ENCODE measurements around the gene SEM1. TPM values are rescaled to one million over a fixed set of nuclear protein-coding genes. Genes with fewer than 3 reads are reported as not detected.
"Not testable (repeated sequence)": the region's sequence is repeated elsewhere in the genome, so short reads cannot be mapped to it uniquely, and the experiment has no call there.

SEM1 gene
- total RNA-seq, 1 donor from 2014 or later = 41.5 TPM

- H3K4me1 Mint-ChIP-seq = no peaks in the 10 kb centered on the region
- peaks cover 5% of the 10 kb centered on the region for H3K9me3 Mint-ChIP-seq
- intact Hi-C loops (cut with micrococcal nuclease) = no loop called here
- no peak overlapping the region for H3K4me3 Mint-ChIP-seq
- peaks cover 43% of the 10 kb centered on the region for H3K27me3 Mint-ChIP-seq
- H3K36me3 Mint-ChIP-seq (ENCODE audit: low read depth) = no peaks in the 10 kb centered on the region
- DNase-seq = no peak
- H3K27ac Mint-ChIP-seq = no peak overlapping the region
Observed at GRCh38 chr7:96720843-96721242, 11.2 kb upstream of the SEM1 start.

GRCh38 chr7:96719164-96719563 is 9.5 kb upstream of the SEM1 start:
- H3K4me3 Mint-ChIP-seq = no peak overlapping the region
- no peak for DNase-seq
- H3K27me3 Mint-ChIP-seq = peaks cover 42% of the 10 kb centered on the region
- H3K27ac Mint-ChIP-seq = no peak overlapping the region
- peaks cover 5% of the 10 kb centered on the region for H3K9me3 Mint-ChIP-seq
- H3K4me1 Mint-ChIP-seq = no peaks in the 10 kb centered on the region
- H3K36me3 Mint-ChIP-seq (ENCODE audit: low read depth) = no peaks in the 10 kb centered on the region
- intact Hi-C loops (cut with micrococcal nuclease) = no loop called here

- Mint-ChIP-seq H3K27ac (no peak overlapping the region), H3K4me1 (no peaks in the 10 kb centered on the region), H3K4me3 (no peak overlapping the region), H3K27me3 (peaks cover 41% of the 10 kb centered on the region), H3K9me3 (peaks cover 5% of the 10 kb centered on the region), H3K36me3 (ENCODE audit: low read depth) (no peaks in the 10 kb centered on the region)
- DNase-seq = no peak
- intact Hi-C loops (cut with micrococcal nuclease) = no loop called here
Observed at GRCh38 chr7:96718107-96719003, 8.7 kb upstream of the SEM1 start.

GRCh38 chr7:96713037-96713436 is 3.4 kb upstream of the SEM1 start:
- DNase-seq = no peak
- Mint-ChIP-seq H3K36me3 (ENCODE audit: low read depth) (peaks cover 6% of the 10 kb centered on the region), H3K4me1 (peaks cover 5% of the 10 kb centered on the region), H3K27me3 (peaks cover 19% of the 10 kb centered on the region), H3K9me3 (peaks cover 18% of the 10 kb centered on the region), H3K4me3 (no peak overlapping the region), H3K27ac (no peak overlapping the region)
- intact Hi-C loops (cut with micrococcal nuclease) = no loop called here

- intact Hi-C loops (cut with micrococcal nuclease) = no loop called here
- Mint-ChIP-seq H3K9me3 (peaks cover 13% of the 10 kb centered on the region), H3K4me1 (peaks cover 16% of the 10 kb centered on the region), H3K4me3 (no peak overlapping the region), H3K36me3 (ENCODE audit: low read depth) (peaks cover 21% of the 10 kb centered on the region), H3K27me3 (peaks cover 3% of the 10 kb centered on the region), H3K27ac (no peak overlapping the region)
- DNase-seq = no peak
Observed at GRCh38 chr7:96710544-96710943, 898 bp upstream of the SEM1 start.

- peaks cover 27% of the 10 kb centered on the region for H3K36me3 Mint-ChIP-seq (ENCODE audit: low read depth)
- H3K4me3 Mint-ChIP-seq = peak overlapping the region; percentile 95
- no peak for DNase-seq
- H3K4me1 Mint-ChIP-seq = peaks cover 22% of the 10 kb centered on the region
- peaks cover 13% of the 10 kb centered on the region for H3K9me3 Mint-ChIP-seq
- peaks cover 1% of the 10 kb centered on the region for H3K27me3 Mint-ChIP-seq
- peak overlapping the region; percentile 97 for H3K27ac Mint-ChIP-seq
- intact Hi-C loops (cut with micrococcal nuclease) = loop anchor here (5.0 to 10.0 kb wide), 4 partner anchors 128 to 632 kb away; partner anchors contain the start of gene SLC25A13
Observed at GRCh38 chr7:96708872-96709271, 774 bp downstream of the SEM1 start.

GRCh38 chr7:96707901-96708774 is 1.5 kb downstream of the SEM1 start:
- Mint-ChIP-seq H3K27me3 (no peaks in the 10 kb centered on the region), H3K4me3 (peak overlapping the region; percentile 95), H3K9me3 (peaks cover 13% of the 10 kb centered on the region), H3K36me3 (ENCODE audit: low read depth) (peaks cover 27% of the 10 kb centered on the region), H3K27ac (no peak overlapping the region), H3K4me1 (peaks cover 24% of the 10 kb centered on the region)
- no peak for DNase-seq
- intact Hi-C loops (cut with micrococcal nuclease) = loop anchor here (5.0 to 10.0 kb wide), 4 partner anchors 129 to 631 kb away; partner anchors contain the start of gene SLC25A13

- Mint-ChIP-seq H3K27ac (no peak overlapping the region), H3K4me3 (no peak overlapping the region), H3K9me3 (no peaks in the 10 kb centered on the region), H3K36me3 (ENCODE audit: low read depth) (peaks cover 25% of the 10 kb centered on the region), H3K27me3 (no peaks in the 10 kb centered on the region), H3K4me1 (peaks cover 36% of the 10 kb centered on the region)
- no peak for DNase-seq
- intact Hi-C loops (cut with micrococcal nuclease) = loop anchor here (10.0 kb wide), 1 partner anchor 286 kb away; no protein-coding TSS in a partner anchor
Observed at GRCh38 chr7:96701258-96701657, 8.4 kb downstream of the SEM1 start.

- peaks cover 21% of the 10 kb centered on the region for H3K36me3 Mint-ChIP-seq (ENCODE audit: low read depth)
- H3K9me3 Mint-ChIP-seq = no peaks in the 10 kb centered on the region
- H3K4me3 Mint-ChIP-seq = no peak overlapping the region
- no peak for DNase-seq
- intact Hi-C loops (cut with micrococcal nuclease) = loop anchor here (10.0 kb wide), 1 partner anchor 286 kb away; no protein-coding TSS in a partner anchor
- no peaks in the 10 kb centered on the region for H3K27me3 Mint-ChIP-seq
- peaks cover 33% of the 10 kb centered on the region for H3K4me1 Mint-ChIP-seq
- H3K27ac Mint-ChIP-seq = no peak overlapping the region
Observed at GRCh38 chr7:96700516-96700915, 9.1 kb downstream of the SEM1 start.

GRCh38 chr7:96699219-96699871 is 10.3 kb downstream of the SEM1 start:
- Mint-ChIP-seq H3K36me3 (ENCODE audit: low read depth) (peaks cover 18% of the 10 kb centered on the region), H3K4me1 (peaks cover 32% of the 10 kb centered on the region), H3K9me3 (no peaks in the 10 kb centered on the region), H3K4me3 (no peak overlapping the region), H3K27me3 (no peaks in the 10 kb centered on the region), H3K27ac (no peak overlapping the region)
- intact Hi-C loops (cut with micrococcal nuclease) = no loop called here
- DNase-seq = no peak

GRCh38 chr7:96698449-96698848 is 11.2 kb downstream of the SEM1 start:
- peaks cover 31% of the 10 kb centered on the region for H3K4me1 Mint-ChIP-seq
- H3K9me3 Mint-ChIP-seq; DNase-seq; H3K27me3 Mint-ChIP-seq; intact Hi-C loops (cut with micrococcal nuclease); H3K4me3 Mint-ChIP-seq; H3K27ac Mint-ChIP-seq: not testable (repeated sequence)
- peaks cover 24% of the 10 kb centered on the region for H3K36me3 Mint-ChIP-seq (ENCODE audit: low read depth)

- peaks cover 31% of the 10 kb centered on the region for H3K4me1 Mint-ChIP-seq
- DNase-seq = no peak
- H3K9me3 Mint-ChIP-seq = no peaks in the 10 kb centered on the region
- no peak overlapping the region for H3K27ac Mint-ChIP-seq
- H3K4me3 Mint-ChIP-seq = no peak overlapping the region
- peaks cover 23% of the 10 kb centered on the region for H3K36me3 Mint-ChIP-seq (ENCODE audit: low read depth)
- intact Hi-C loops (cut with micrococcal nuclease) = no loop called here
- no peaks in the 10 kb centered on the region for H3K27me3 Mint-ChIP-seq
Observed at GRCh38 chr7:96697822-96698221, 11.8 kb downstream of the SEM1 start.

GRCh38 chr7:96695581-96695980 is 14.1 kb downstream of the SEM1 start:
- intact Hi-C loops (cut with micrococcal nuclease) = no loop called here
- no peaks in the 10 kb centered on the region for H3K9me3 Mint-ChIP-seq
- H3K27me3 Mint-ChIP-seq = no peaks in the 10 kb centered on the region
- H3K36me3 Mint-ChIP-seq (ENCODE audit: low read depth) = peaks cover 30% of the 10 kb centered on the region
- DNase-seq = no peak
- peaks cover 23% of the 10 kb centered on the region for H3K4me1 Mint-ChIP-seq
- H3K4me3 Mint-ChIP-seq = no peak overlapping the region
- H3K27ac Mint-ChIP-seq = no peak overlapping the region
